Adrenal gland (tissue), 5 donors: Measurements from ENCODE around the gene SPAG8.

ENCODE experiments used
- POLR2A ChIP-seq, 2 donors: fragments of 450-650 bp; IDR thresholded peaks; one replicate each; pipeline ENCODE4 v1.6.1; 2017; ENCODE audit warnings: antibody characterized with exemption in 2 of 2, mild to moderate bottlenecking in 2 of 2, moderate library complexity in 1 of 2
- TF ChIP-seq, protein P1 (sequence below), 6 experiments: fragments of 450-650 bp in 4 of 6; fragments of 200-600 bp in 2 of 6; sonication (generic) in 1 of 6; IDR thresholded peaks; 1 replicate in 5 of 6; 2 replicates in 1 of 6; pipeline versions ENCODE4 v1.5.1 to v1.8.0; 2016 to 2021; ENCODE audit warnings: antibody characterized with exemption in 6 of 6, mild to moderate bottlenecking in 2 of 6, moderate library complexity in 1 of 6
- donor health status: DM: no; HTN: no; CAD: no.

- TF ChIP-seq, protein P1, sequence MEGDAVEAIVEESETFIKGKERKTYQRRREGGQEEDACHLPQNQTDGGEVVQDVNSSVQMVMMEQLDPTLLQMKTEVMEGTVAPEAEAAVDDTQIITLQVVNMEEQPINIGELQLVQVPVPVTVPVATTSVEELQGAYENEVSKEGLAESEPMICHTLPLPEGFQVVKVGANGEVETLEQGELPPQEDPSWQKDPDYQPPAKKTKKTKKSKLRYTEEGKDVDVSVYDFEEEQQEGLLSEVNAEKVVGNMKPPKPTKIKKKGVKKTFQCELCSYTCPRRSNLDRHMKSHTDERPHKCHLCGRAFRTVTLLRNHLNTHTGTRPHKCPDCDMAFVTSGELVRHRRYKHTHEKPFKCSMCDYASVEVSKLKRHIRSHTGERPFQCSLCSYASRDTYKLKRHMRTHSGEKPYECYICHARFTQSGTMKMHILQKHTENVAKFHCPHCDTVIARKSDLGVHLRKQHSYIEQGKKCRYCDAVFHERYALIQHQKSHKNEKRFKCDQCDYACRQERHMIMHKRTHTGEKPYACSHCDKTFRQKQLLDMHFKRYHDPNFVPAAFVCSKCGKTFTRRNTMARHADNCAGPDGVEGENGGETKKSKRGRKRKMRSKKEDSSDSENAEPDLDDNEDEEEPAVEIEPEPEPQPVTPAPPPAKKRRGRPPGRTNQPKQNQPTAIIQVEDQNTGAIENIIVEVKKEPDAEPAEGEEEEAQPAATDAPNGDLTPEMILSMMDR (IDR thresholded peaks at IDR 0.05) = no peak
- TF ChIP-seq POLR2A (IDR thresholded peaks at IDR 0.05) = no peak
Observed at GRCh38 chr9:35793461-35793860, 18.6 kb downstream of the SPAG8 start.
